Lung (tissue), 12 donors: ENCODE results near the gene PDIA6. TPM values are rescaled to one million over a fixed set of nuclear protein-coding genes. Genes with fewer than 3 reads are reported as not detected.

Experiments
- ATAC-seq: fragments of 200-7000 bp; cut with Tn5 transposase; one replicate; pipeline ENCODE4 v1.9.1; 2020; ENCODE audit warnings: moderate number of reproducible peaks; ENCODE audit not compliant: insufficient read depth, low FRiP score
- DNase-seq, 3 donors: peaks; one replicate each; pipeline ENCODE4 v3.0.0-alpha.2; 2013 to 2017
- H3K27ac ChIP-seq, 2 donors: one replicate each; pipeline ENCODE4 v1.5.1; 2013; ENCODE audit warnings: mild to moderate bottlenecking in 2 of 2, moderate library complexity in 2 of 2, control low read depth in 1 of 2, inconsistent platforms in 1 of 2, low read depth in 1 of 2, low read length in 1 of 2
- H3K27me3 ChIP-seq, 3 donors: one replicate each; pipeline ENCODE4 v1.5.1; 2013; ENCODE audit warnings: low read length in 2 of 3; ENCODE audit not compliant: control insufficient read depth in 3 of 3, insufficient read depth in 3 of 3
- H3K36me3 ChIP-seq, 4 donors: one replicate each; pipeline ENCODE4 v1.5.1; 2013; ENCODE audit warnings: low read length in 4 of 4, mild to moderate bottlenecking in 1 of 4, moderate library complexity in 1 of 4; ENCODE audit not compliant: control insufficient read depth in 4 of 4, insufficient read depth in 4 of 4
- H3K4me1 ChIP-seq, 5 donors: one replicate each; pipeline ENCODE4 v1.5.1; 2013; ENCODE audit warnings: low read length in 5 of 5, mild to moderate bottlenecking in 2 of 5, moderate library complexity in 1 of 5; ENCODE audit not compliant: control insufficient read depth in 5 of 5, insufficient read depth in 5 of 5
- H3K4me3 ChIP-seq: one replicate; pipeline ENCODE4 v1.5.1; 2013; ENCODE audit warnings: mild to moderate bottlenecking, control low read depth, moderate library complexity
- H3K9ac ChIP-seq, 2 donors: one replicate each; pipeline ENCODE4 v1.5.1; 2013; ENCODE audit warnings: low read length in 2 of 2, control low read depth in 1 of 2; ENCODE audit not compliant: insufficient read depth in 1 of 2
- H3K9me3 ChIP-seq, 4 donors: one replicate each; pipeline ENCODE4 v1.5.1; 2013; ENCODE audit warnings: low read length in 3 of 4, mild to moderate bottlenecking in 1 of 4, moderate library complexity in 1 of 4; ENCODE audit not compliant: control insufficient read depth in 4 of 4, insufficient read depth in 3 of 4
- WGBS, 2 donors: extraction: QIAGEN DNeasy Blood & Tissue Kit; methylation state at CpG; one replicate each; pipeline ENCODE4 v1.1.7; 2013; 5-methylcytosine and 5-hydroxymethylcytosine counted together
- polyA plus RNA-seq, 2 donors: library from polyadenylated mRNA; stranded (reverse); fragments of 200-250 nt; gene quantifications; one replicate each; pipeline ENCODE4 v1.2.1, GENCODE V29; 2013
- total RNA-seq, 2 donors: library from RNA; depleted of rRNA in 1 of 2; stranded (reverse); fragments of >200 nt in 1 of 2; gene quantifications; one replicate each; pipeline ENCODE4 v1.2.1, GENCODE V29; 2014 to 2021
- TF ChIP-seq, protein P1 (sequence below): IDR thresholded peaks from 2 replicates; pipeline ENCODE4 v1.5.1; 2012; ENCODE audit warnings: mild to moderate bottlenecking; ENCODE audit errors: control extremely low read depth, extremely low read depth
- donor health status: control.
- donor health status: control.
- donor health status: Bipolar disorder and iron deficiency.
- donor health status: healthy.
- donor health status: DM: yes; HTN: yes; CAD: no.

Gene PDIA6
- total and polyA plus RNA-seq, 4 donors: 70.1 to 341 (median 189) TPM

DNA sequence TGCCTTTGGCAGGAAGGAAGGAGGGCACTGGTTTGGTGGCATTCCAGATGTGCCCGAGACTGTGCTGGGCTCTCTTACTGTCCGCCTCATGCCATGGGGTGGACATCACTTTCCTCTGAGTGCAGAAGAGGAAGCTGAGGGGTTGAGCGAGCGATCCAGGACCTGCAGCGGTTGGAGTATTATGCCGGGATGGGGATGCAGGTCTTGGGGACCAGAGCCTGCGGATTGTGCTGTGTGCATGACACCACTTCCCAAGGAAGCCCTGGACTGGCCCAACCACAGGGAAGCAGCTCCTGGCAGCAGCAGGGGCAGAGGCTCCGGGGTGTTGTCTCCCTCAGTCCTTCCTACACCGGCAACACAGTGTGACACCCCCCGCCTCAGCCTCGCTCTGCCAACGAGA lies 46.7 kb downstream of the PDIA6 start:
- Histone ChIP-seq H3K27me3 (peaks cover 0 to 3% (median 0%) of the 10 kb centered on the region in 3 donors), H3K27ac (no peak overlapping the region), H3K4me3 (no peak overlapping the region), H3K4me1 (peaks cover 0 to 4% (median 0%) of the 10 kb centered on the region in 5 donors), H3K9me3 (no peaks in the 10 kb centered on the region), H3K9ac (no peak overlapping the region), H3K36me3 (no peaks in the 10 kb centered on the region)
- DNase-seq (no peak), ATAC-seq (no peak)
- TF ChIP-seq, protein P1, sequence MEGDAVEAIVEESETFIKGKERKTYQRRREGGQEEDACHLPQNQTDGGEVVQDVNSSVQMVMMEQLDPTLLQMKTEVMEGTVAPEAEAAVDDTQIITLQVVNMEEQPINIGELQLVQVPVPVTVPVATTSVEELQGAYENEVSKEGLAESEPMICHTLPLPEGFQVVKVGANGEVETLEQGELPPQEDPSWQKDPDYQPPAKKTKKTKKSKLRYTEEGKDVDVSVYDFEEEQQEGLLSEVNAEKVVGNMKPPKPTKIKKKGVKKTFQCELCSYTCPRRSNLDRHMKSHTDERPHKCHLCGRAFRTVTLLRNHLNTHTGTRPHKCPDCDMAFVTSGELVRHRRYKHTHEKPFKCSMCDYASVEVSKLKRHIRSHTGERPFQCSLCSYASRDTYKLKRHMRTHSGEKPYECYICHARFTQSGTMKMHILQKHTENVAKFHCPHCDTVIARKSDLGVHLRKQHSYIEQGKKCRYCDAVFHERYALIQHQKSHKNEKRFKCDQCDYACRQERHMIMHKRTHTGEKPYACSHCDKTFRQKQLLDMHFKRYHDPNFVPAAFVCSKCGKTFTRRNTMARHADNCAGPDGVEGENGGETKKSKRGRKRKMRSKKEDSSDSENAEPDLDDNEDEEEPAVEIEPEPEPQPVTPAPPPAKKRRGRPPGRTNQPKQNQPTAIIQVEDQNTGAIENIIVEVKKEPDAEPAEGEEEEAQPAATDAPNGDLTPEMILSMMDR: no peak
- 91 to 93% methylated on average over 12 of the region's 12 CpGs for WGBS, 2 donors

DNA sequence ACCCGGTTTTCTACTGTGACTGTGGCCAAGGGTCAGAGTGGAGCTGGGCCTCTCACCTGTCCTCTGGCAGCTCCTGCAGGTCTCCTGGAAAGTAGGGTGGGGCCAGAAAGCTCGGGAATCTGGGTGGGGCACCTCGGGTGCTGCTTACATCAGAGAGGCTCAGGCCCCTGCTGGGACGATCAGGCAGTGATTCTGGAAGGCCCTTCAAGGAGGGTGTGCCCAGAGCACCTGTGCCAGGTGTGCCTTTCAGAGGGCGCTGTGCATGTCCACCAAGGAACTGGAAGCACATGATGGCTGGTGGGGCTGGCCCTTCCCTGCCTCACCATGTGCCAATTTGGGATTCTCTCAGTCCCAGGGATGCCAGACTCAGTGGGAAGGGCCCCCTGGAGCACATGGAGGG lies 47.1 kb downstream of the PDIA6 start:
- TF ChIP-seq, protein P1: no peak
- Histone ChIP-seq H3K36me3 (no peaks in the 10 kb centered on the region), H3K9me3 (no peaks in the 10 kb centered on the region), H3K4me1 (peaks cover 0 to 4% (median 0%) of the 10 kb centered on the region in 5 donors), H3K27me3 (peaks cover 0 to 3% (median 0%) of the 10 kb centered on the region in 3 donors), H3K4me3 (no peak overlapping the region), H3K9ac (no peak overlapping the region), H3K27ac (no peak overlapping the region)
- ATAC-seq (no peak), DNase-seq (no peak)
- WGBS, 2 donors: 54 to 65% methylated on average over 5 of the region's 5 CpGs

GRCh38 chr2:10764896-10765295 lies 47.7 kb downstream of the PDIA6 start:
- TF ChIP-seq, protein P1: no peak
- Histone ChIP-seq H3K27ac (no peak overlapping the region), H3K36me3 (no peaks in the 10 kb centered on the region), H3K9me3 (no peaks in the 10 kb centered on the region), H3K27me3 (peaks cover 0 to 3% (median 0%) of the 10 kb centered on the region in 3 donors), H3K4me1 (peaks cover 0 to 4% (median 0%) of the 10 kb centered on the region in 5 donors), H3K4me3 (no peak overlapping the region), H3K9ac (no peak overlapping the region)
- no peak for ATAC-seq
- DNase-seq: no peak
- 71 to 75% methylated on average over 4 of the region's 4 CpGs for WGBS, 2 donors
